Endometrial microvascular endothelial cells (primary cell): ENCODE results near the gene MTA1. TPM values are rescaled to one million over a fixed set of nuclear protein-coding genes. Genes with fewer than 3 reads are reported as not detected.

ENCODE experiments used
- in situ Hi-C: cut with HindIII; loops from 2 replicates; pipeline ENCODE4 v1.10.0; 2017; ENCODE audit warnings: low sequenced_read_pairs, low pct_unique_long_range_greater_than_20kb; ENCODE audit errors: inconsistent ontology term
- total RNA-seq: library from RNA; depleted of rRNA; stranded (reverse); fragments of >200 nt; gene quantifications from one replicate; pipeline ENCODE4 v1.2.3, GENCODE V29; 2015; ENCODE audit errors: inconsistent ontology term

Gene MTA1
- total RNA-seq, 1 donor from 2014 or later, result 54.6 TPM

DNA sequence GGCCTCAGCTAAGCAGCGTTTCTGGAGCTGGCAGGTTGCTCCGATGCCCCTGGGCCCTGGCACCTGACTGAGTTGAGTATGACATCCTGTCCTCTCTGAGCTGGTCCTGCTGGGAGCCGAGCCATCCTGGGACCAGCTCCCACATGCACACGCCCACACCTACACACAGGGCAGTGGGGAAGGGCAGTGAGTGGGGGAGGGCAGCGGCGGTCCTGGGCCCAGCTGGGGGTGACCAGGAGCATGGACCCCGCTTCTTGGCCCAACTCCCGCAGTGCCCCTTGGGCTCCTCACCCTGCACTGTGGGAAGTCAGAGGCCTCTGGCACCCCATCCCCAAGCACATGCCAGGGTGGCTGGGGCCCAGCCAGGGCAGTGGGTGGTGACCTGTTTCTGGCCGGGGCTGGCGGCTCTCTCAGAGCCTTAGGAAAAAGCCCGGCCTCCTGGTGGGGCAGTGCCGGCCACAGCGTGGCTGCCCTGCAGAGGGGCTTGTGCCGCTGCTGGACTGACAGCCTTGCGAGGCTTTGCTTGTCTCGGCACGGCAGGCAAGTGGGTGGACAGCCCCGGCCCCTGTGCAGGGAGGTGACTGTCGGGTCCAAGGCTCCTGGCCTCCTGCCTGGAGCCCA is 49.1 kb downstream of the MTA1 start:
- in situ Hi-C loops, result no loop called here

DNA sequence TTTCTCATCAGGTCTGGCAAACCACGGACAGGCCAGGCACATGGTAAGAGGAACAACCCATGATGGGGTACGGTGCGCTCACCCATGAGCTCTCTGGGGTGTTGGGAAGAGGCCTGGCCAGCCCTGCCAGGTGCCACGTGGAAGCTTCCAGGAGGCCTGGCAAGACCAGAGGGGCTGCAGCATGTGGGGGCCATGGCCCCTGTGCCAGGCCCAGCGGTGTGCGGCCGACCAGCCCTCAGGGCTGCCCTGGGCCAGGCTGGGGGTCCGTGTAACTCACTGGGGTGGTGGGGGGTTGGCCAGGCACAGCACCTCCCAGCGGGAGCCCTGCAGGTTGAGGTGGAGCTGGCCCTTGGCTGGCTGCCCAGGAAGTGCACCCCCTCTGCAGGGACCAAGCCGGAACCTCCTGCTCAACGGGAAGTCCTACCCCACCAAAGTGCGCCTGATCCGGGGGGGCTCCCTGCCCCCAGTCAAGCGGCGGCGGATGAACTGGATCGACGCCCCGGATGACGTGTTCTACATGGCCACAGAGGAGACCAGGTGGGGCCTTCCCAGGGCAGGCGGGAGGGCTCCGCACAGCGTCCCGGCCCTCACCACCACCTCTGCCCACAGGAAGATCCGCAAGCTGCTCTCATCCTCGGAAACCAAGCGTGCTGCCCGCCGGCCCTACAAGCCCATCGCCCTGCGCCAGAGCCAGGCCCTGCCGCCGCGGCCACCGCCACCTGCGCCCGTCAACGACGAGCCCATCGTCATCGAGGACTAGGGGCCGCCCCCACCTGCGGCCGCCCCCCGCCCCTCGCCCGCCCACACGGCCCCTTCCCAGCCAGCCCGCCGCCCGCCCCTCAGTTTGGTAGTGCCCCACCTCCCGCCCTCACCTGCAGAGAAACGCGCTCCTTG is 50.1 kb downstream of the MTA1 start:
- in situ Hi-C loops, result no loop called here

DNA sequence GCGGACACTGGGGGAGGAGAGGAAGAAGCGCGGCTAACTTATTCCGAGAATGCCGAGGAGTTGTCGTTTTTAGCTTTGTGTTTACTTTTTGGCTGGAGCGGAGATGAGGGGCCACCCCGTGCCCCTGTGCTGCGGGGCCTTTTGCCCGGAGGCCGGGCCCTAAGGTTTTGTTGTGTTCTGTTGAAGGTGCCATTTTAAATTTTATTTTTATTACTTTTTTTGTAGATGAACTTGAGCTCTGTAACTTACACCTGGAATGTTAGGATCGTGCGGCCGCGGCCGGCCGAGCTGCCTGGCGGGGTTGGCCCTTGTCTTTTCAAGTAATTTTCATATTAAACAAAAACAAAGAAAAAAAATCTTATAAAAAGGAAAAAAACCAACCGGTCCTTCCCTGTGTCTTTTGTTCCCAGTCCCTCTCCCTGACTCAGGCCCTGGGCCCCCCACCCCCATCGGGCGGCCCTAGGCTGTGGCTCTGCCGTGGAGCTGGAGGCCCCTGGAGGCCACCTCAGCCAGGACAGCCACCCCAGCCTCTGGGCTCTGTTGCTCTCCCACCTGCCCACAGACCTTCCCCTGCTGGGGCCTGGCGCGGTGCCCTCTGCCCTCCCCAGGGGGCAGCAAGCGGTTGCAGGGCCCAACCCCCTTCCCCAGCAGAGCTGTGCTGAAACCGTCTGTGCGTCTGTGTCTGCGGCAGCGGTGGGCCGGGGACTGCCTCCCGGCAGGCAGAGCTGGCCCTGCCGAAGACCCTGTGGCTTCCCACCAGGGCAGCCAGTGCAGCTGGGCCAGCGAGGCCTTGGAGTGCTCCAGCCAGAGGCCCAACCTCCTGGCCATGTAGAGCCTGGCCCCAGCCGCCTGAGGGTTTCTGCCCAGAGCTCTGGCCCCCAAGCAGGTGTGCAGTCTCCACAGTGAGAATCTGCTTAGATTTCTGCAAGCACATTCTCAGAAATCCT is 51.0 kb downstream of the MTA1 start:
- in situ Hi-C loops, result no loop called here

DNA sequence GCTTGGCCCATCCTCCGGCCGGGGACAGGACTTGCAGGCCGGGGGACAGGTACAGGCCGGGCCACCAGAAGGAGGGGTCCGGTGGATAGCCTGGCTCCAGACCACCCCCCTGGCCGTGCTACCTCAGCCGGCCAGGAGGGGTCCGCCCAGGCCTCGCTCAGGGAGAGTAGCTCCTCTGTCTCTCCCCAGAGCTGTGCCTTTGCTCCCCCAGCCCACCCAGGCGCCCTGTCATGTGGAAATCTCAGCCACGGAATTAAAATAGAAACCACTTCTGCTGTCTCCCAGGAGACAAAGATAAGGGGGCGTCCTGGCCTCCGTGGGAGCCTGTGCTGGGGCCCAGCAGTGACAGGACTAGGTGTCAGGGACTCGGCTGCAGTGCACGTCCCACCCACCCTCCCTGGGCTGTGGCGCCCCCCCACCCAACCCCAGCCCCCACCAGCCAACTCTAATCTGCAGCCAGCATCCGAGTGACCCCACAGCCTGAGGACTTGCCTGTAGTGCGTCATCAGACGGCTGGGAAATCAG is 51.7 kb downstream of the MTA1 start:
- in situ Hi-C loops, result no loop called here

DNA sequence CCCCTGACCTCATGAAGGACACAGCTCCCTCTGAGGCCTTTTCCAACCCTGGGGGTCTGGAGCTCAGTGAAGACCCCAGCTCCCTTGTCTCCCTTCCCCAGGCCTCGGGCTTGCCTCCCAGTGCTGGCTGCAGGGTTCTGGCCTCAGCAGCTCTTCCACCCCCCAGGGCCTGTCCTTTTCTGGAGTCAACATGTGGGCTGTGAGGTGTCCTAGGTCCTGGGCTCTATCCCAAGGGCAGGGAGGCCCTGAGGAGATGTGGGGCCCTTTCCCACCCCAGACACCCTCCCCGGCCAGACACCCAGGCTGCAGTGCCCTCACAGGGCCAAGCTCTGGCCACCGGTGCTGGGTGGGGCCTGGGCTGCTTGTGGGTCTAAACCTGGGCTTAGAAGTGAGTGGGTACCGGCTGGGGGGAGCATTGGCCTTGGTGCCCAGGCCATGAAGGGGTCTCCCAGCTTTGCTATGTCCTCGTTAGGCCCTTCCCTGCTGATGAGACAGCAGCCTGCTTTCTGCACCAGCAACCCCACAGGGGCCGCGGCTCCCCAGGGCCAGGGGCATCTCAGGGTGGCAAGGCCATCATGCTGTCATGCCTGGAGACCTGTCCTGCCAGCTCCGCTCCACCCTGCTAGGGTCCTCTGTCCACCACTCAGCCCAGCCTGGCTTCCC is 52.3 kb downstream of the MTA1 start:
- in situ Hi-C loops, result no loop called here

DNA sequence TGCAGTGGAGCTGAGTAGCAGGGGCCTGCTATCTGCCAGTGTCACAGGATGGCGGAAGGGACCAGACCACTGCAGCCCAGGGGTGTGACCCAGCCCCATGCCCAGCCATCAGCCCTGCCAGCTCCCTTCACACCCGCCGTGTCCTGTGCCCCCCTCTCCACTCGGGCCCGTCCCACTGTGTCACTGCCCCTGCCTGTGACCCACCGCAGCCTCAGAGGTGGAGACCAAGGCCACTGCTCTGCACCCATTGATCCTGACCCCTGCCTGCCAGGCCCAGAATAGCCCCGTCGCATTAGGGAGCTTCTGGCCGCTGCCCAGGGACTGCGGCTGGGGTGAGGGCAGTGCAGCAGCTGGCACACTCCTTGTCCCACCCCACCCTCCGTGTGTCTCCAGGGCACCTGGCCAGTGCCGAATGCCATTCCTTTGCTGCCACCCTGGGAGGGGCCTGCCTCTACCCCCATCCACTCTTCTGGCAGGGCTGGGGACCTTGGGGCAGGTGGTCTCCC is 52.9 kb downstream of the MTA1 start:
- in situ Hi-C loops, result no loop called here

DNA sequence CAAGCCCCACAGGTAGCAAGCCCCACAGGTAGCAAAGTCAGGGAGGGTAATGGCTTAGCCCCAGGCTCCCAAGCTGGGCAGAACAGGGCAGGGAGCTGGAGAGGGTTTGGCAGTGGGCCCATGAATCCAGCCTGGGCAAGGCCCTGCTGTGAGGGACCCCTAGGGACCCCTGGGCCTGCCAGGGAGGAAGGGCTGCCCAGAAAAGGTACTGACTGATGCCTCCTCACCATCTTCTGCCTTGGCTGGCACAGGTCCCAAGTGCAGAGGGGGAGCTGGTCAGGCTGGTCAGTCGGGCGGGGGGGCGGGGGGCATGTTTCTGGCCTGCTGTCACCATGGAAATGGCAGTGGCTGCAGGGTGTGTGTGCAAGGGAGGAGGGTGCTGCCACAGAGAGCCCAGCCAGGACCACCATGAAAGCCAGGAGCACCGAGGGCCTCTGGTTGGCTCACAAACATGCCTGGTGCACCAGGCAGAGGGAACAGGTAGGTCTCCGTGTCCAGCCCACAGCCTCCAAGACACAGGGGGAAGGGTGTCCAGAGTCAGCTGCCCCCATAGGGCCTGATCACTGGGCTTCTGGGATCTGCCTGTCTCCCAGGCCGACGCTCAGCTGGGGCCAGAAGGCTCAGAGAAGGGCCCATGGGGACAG is 53.5 kb downstream of the MTA1 start:
- in situ Hi-C loops, result no loop called here

DNA sequence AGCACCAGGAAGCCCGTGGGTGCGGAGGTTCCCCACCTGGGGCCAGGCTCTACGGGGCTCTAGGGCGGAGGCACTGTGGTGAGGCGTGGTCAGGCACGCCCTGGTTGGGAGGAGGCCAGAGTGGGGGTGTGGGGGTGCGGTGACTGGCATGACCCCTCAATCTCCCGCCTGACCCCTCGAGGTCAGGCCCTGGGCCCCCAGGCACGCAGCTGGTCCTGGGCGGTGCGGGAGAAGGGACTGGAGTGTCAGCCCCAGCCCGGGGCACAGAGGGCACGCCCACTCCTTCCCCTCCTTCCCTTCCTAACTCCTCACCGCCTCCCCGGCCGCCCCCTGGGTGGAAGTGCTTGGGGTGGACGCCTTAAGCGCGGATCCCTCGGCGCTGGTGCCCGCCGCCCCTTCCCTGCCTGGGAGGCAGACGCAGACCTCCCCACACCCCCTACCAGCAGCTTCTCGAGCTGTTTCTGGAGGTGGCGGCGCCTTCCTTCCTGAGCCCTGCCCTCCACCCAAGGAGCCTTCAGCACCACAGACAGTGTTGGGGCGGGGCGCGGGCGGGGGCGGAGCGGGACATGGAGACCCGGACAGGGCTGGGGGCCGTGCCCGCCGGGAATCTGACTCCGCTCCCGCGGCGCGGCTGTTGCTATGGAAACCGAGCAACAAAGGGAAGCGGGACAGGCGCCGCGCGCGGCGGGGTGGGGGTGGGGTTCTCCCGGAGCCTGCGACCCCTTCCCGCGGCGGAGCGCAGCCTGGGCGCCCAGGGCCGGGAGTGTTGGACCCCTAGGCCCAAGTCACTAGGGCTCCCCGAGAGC is 54.3 kb downstream of the MTA1 start:
- in situ Hi-C loops, result no loop called here

DNA sequence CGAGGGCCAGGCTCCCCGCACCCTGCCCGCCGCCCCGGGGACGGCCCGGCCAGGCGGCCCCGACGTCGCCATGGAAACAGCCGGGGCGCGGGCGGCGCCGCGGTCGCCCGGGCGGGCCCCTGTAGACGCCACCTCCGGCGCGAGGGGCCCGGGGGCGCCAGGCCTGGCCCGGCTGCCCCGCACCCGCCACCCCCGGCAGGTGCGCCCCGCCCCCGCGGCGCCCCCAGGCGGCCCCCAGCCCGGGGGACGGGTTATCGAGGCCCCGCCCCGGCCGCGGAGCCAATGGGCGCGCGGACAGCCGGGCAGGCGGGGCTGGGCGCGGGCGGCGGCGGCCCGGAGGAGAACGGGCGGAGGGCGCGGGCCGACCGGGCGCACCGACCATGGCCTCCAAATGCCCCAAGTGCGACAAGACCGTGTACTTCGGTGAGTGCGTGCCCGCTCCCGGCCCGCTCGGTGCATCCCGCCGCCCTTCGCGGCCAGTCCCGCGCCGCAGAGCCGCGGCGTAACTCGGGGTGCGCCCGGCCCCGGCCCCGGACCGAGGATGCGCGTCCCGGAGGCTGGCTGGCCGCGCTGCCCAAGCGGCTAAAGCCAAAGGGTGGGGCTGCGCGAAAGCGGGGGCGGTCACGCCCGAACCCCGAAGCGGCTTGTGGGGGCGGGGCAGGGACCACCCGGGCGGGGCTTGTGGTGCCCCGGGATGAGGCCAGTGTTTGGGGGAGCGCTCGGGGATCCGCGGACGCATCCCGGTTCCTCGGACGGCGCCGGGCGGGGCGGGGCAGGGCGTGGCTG is 55.0 kb downstream of the MTA1 start, which contains the start of gene CRIP2:
Gene CRIP2, plus strand, starts transcription at position 339 of the 786 bp plus-strand sequence. Its CDS starts 42 bp downstream, at position 381.
- in situ Hi-C loops, result no loop called here

DNA sequence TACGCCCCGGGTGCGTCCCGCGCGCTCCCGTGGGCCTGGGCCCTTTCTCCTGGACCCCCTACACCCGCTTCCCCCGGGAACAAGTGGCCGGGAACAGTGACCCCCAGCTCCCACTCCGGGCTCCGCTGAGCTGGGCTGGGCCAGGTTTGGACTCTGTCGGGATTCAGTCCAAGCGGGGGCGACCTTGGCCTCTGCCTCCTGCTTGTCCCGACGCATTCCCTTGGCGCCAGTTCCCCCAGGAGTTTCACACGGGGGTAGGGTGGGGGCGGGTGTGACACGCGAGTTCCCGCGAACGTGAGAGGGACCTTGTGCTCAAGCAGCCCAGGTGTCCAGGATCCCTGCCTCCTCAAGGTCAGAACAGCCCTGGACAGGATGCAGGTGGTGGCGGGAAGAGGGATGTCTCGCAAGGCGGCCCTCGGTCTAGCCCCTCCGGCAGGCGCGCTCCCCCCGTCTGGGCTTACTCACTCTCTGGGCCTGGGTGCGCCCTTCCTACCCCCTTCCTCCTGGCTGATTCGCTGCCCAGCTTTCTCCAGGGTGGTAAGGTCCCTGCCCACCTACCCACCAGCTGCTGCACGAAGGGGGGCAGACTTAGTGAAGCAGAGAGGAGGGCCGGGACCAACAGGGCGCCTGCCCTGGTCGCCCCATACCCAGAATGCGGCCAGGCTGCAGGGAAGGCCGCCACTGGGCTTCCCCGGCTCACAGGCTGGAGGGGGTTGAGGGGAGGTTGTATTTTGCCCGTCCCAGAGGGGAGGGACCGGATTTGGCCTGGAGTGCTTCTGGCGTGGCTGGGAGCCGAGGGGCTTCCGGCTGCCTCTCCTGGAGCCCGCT is 55.9 kb downstream of the MTA1 start:
- in situ Hi-C loops, result no loop called here

DNA sequence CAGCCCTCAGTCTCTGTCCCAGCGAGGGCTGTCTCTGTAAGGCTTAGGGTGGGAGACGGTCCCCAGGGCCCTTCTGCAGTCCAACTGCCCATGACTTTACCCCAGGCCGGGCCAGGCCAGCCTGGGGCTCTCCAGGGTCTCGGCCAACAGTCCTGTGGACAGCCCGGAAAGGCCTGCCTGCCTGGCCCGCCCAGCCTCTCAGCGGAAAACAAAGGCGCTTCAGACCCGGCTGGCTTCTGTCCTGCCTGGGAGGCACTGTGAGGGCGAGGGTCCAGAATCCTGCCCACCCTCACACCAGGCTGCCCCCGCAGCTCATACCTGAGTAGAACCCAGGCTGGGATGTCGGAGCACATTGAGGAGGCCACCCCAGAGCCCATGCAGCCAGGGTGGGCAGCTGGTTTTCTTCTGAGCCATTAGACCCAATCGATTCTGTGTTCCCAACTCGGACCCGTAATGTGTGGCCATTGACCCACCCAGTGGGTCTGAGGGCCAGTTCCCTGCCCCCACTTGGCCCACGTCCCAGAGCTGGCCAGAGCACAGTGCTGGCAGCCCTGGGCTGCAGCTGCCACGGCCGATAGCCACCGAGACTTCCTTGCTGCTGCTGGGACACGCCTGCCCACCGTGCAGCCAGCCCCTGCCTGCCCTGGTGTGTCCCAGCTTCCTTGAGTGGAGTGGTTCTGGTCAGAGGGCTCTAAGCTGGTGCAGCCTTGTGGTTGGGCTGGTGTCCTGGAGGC is 56.6 kb downstream of the MTA1 start:
- in situ Hi-C loops, result no loop called here

DNA sequence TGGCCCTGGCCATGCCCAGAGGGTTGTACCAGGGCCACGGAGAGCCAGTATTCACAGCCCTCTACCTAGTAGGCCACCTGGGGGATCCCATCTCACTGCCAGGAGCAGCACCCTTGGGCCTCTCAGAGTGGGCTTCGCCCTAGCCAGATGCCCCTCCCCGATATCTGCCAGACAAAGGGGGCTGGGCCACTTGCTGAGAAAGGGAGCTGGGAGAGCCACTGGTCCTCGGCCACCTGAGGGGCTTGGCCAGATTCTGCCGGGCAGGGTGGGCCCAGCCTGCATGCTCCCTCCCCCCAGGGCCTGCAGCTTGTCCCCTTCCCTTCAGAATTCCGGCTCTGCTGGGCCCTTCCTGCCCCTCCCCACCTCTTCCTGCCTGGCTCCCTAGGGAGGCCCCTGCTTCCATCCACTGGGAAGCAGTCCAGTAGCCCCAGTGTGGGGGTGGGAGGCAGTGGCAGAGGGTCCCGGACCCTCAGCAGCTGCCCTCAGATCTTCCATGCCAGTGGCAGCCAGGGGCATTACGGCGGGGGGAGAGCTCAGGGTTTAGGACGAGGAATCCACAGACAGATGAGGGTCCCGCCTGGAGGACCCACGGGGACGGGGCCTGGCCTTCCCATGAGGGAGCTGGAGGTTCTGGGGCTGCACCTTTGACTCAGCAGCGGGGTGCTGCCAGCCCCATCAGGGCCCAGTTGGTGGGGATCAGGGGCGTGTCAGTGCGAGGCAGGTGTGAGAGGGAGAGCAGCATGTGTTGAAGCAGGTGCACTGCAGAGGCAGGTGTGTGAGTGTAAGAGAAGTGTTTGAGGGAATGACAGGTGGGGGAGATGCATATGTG is 57.4 kb downstream of the MTA1 start:
- in situ Hi-C loops, result no loop called here

DNA sequence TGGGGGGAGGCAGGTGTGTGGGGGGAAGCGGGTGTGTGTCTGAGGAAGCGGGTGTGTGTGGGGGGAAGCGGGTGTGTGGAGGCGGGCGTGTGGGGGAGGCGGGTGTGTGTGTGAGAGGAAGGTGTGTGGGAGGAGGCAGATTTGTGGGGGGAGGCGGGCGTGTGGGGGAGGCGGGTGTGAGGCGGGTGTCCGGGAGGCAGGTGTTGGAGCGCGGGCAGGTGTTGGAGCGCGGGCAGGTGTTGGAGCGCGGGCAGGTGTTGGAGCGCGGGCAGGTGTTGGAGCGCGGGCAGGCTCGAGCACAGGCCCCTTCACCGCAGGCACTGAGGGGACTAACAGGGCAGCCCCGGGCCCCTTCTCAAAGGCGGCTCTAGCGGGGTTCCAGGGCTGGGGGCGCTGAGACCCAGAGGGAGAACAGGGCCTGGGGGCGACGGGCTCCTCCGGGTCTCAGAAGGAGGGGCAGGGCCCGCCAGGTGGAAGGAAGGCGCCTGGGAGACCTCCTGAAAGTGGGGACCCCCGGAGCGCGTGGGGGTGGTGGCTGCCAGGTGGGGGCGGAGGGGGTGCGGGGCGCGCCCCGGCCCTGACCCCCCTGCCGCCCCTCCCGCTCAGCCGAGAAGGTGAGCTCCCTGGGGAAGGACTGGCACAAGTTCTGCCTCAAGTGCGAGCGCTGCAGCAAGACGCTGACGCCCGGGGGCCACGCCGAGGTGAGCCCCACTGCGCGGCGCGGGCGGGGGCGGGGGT is 58.2 kb downstream of the MTA1 start:
- in situ Hi-C loops, result no loop called here
